HepG2 (cell line): ENCODE results near the gene TBXA2R. TPM values are rescaled to one million over a fixed set of nuclear protein-coding genes. Genes with fewer than 3 reads are reported as not detected.

Experiments
- ARNTL ChIP-seq: sonication (generic); formaldehyde crosslinking; IDR thresholded peaks from 2 replicates; pipeline ENCODE4 v1.4.0; 2020; ENCODE audit warnings: mild to moderate bottlenecking, missing genetic modification reagents
- BCL6 ChIP-seq: IDR thresholded peaks from 2 replicates; pipeline ENCODE4 v1.6.1; 2016; ENCODE audit warnings: missing genetic modification reagents, missing compliant biosample characterization
- CCDC6 ChIP-seq: sonication (generic); formaldehyde crosslinking; IDR thresholded peaks from 2 replicates; pipeline ENCODE4 v1.8.1; 2022; ENCODE audit warnings: mild to moderate bottlenecking, missing genetic modification reagents, moderate library complexity
- GATAD2A ChIP-seq: IDR thresholded peaks from 2 replicates; pipeline ENCODE4 v1.6.1; 2016
- HNF4G ChIP-seq, 2 experiments: sonication (generic) in 1 of 2; formaldehyde crosslinking in 1 of 2; IDR thresholded peaks; 2 replicates each; pipeline versions ENCODE4 v1.4.0 to v1.6.1; 2011 to 2020; ENCODE audit warnings: borderline replicate concordance in 2 of 2, low read depth in 2 of 2, mild to moderate bottlenecking in 2 of 2, low read length in 1 of 2, missing genetic modification reagents in 1 of 2, moderate library complexity in 1 of 2
- JUNB ChIP-seq: sonication (generic); formaldehyde crosslinking; IDR thresholded peaks from 2 replicates; pipeline ENCODE4 v1.8.0; 2022; ENCODE audit warnings: missing genetic modification reagents, mild to moderate bottlenecking, borderline replicate concordance
- MXD4 ChIP-seq: IDR thresholded peaks from 2 replicates; pipeline ENCODE4 v1.6.1; 2016; ENCODE audit warnings: mild to moderate bottlenecking, missing biosample characterization, missing genetic modification reagents
- NFE2L2 ChIP-seq: fragments of 150-350 bp; IDR thresholded peaks from 2 replicates; pipeline ENCODE4 v1.6.1; 2014; ENCODE audit warnings: low read length
- NR2C2 ChIP-seq: sonication (generic); formaldehyde crosslinking; IDR thresholded peaks from 2 replicates; pipeline ENCODE4 v1.4.0; 2020; ENCODE audit warnings: missing genetic modification reagents, mild to moderate bottlenecking, moderate library complexity, borderline replicate concordance
- SMARCE1 ChIP-seq: fragments of 450-650 bp; IDR thresholded peaks from 2 replicates; pipeline ENCODE4 v1.6.1; 2017; ENCODE audit warnings: borderline replicate concordance
- SRY ChIP-seq: sonication (generic); formaldehyde crosslinking; IDR thresholded peaks from 2 replicates; pipeline ENCODE4 v1.8.0; 2022; ENCODE audit warnings: mild to moderate bottlenecking, missing genetic modification reagents
- ZFP36L1 ChIP-seq: sonication (generic); formaldehyde crosslinking; IDR thresholded peaks from 2 replicates; pipeline ENCODE4 v1.8.0; 2022; ENCODE audit warnings: mild to moderate bottlenecking, missing genetic modification reagents, moderate library complexity
- ZFP37 ChIP-seq: sonication (generic); formaldehyde crosslinking; IDR thresholded peaks from 2 replicates; pipeline ENCODE4 v1.4.0; 2020; ENCODE audit warnings: missing genetic modification reagents, borderline replicate concordance
- ZNF101 ChIP-seq: sonication (generic); formaldehyde crosslinking; IDR thresholded peaks from 2 replicates; pipeline ENCODE4 v1.4.0; 2020; ENCODE audit warnings: mild to moderate bottlenecking, low read depth, missing genetic modification reagents, borderline replicate concordance
- ZNF136 ChIP-seq: sonication (generic); formaldehyde crosslinking; IDR thresholded peaks from 2 replicates; pipeline ENCODE4 v1.8.1; 2022; ENCODE audit warnings: low read depth, mild to moderate bottlenecking, moderate library complexity, missing genetic modification reagents
- ZNF230 ChIP-seq: sonication (generic); formaldehyde crosslinking; IDR thresholded peaks from 2 replicates; pipeline ENCODE4 v1.4.0; 2020; ENCODE audit warnings: mild to moderate bottlenecking, missing genetic modification reagents
- ZNF282 ChIP-seq: fragments of 450-650 bp; IDR thresholded peaks from 2 replicates; pipeline ENCODE4 v1.6.1; 2018; ENCODE audit not compliant: partially characterized antibody
- ZNF326 ChIP-seq: sonication (generic); formaldehyde crosslinking; IDR thresholded peaks from 2 replicates; pipeline ENCODE4 v1.4.0; 2020; ENCODE audit warnings: missing genetic modification reagents, borderline replicate concordance
- ZNF709 ChIP-seq: sonication (generic); formaldehyde crosslinking; IDR thresholded peaks from 2 replicates; pipeline ENCODE4 v1.5.0; 2020; ENCODE audit warnings: mild to moderate bottlenecking, missing genetic modification reagents
- ZSCAN29 ChIP-seq: sonication (generic); formaldehyde crosslinking; conservative IDR thresholded peaks from 2 replicates; pipeline ENCODE4 v1.4.0; 2020; ENCODE audit warnings: mild to moderate bottlenecking, missing genetic modification reagents
- polyA plus RNA-seq, 8 experiments: library from polyadenylated mRNA; depleted of rRNA in 3 of 8; stranded (reverse) in 7 of 8; unstranded in 1 of 8; fragments of >200 nt; fragmentation: Illumina TruSeq in 4 of 8; extraction: Trizol in 4 of 8; gene quantifications; 2 replicates each; pipeline versions ENCODE4 v1.2.1 to v1.2.3, GENCODE V29; 2011 to 2016; ENCODE audit warnings: low read depth in 4 of 8, missing spikeins in 1 of 8, mixed read lengths in 1 of 8; ENCODE audit not compliant: insufficient read depth in 1 of 8
- total RNA-seq, 5 experiments: library from RNA; depleted of rRNA; stranded (reverse); fragments of >200 nt; fragmentation: Illumina TruSeq; extraction: Trizol; gene quantifications; 2 replicates each; pipeline ENCODE4 v1.2.3, GENCODE V29; 2016; ENCODE audit warnings: low read depth in 1 of 5
- TF ChIP-seq, protein P1 (sequence below): IDR thresholded peaks from 2 replicates; pipeline ENCODE4 v1.6.1; 2016; ENCODE audit warnings: missing compliant biosample characterization, missing genetic modification reagents, borderline replicate concordance
- TF ChIP-seq, protein P2 (sequence below): sonication (generic); formaldehyde crosslinking; IDR thresholded peaks from 2 replicates; pipeline ENCODE4 v1.4.0; 2020; ENCODE audit warnings: missing genetic modification reagents
- TF ChIP-seq, protein P3 (sequence below): fragments of 450-650 bp; IDR thresholded peaks from 2 replicates; pipeline ENCODE4 v1.6.1; 2016
- TF ChIP-seq, protein P4 (sequence below): sonication (generic); formaldehyde crosslinking; IDR thresholded peaks from 2 replicates; pipeline ENCODE4 v1.4.0; 2020; ENCODE audit warnings: mild to moderate bottlenecking, missing genetic modification reagents
- TF ChIP-seq, protein P5 (sequence below): sonication (generic); formaldehyde crosslinking; IDR thresholded peaks from 2 replicates; pipeline ENCODE4 v1.8.1; 2022; ENCODE audit warnings: mild to moderate bottlenecking, missing genetic modification reagents

The TBXA2R gene
- total and polyA plus RNA-seq, 2 of the 13 experiments (the other 11 are each of a cell fraction or from before 2014, with no cell fraction given): 0.09 TPM; not detected in 1

DNA sequence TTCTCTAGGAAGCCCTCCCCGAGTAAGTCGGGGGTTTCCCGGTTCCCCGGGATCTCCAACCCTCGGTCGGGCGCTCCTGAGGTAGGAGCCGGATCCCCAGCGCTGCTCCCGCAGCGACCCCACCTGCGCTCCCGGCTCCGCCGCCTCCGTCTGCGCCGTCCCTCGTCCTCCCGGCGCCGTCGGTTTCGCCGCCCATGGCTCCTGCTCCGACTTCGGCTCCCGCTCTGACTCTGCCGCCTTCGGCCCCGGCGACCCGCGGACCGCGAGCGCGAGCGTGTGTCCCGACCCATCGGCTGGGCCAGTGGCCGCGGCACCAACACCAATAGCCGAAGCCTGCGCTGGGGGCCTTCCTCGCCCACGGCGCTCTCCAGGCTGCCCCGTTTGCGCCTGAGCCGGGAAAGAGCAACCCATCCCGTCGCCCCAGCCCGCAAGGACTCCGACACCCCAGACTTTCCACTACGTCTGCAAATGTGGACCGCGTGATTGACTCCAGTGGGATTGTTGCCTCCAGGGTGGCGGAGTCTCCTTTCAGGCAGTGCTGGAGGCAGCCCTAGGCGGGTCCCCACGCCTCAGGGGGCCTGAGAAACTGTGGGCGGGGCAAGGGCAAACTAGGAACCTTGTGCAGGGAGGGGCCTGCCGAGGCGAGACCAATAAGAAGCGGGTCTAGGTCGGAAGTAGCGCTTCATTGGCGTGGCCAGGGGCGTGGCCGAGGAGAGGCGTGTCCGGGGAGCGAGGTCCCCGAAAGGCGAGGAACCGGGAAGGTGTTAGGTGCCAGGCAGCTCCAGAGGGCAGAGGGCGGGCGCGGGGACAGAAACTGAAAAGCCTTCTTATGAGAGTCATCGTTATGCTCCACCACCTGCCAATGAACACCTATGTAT is 20.0 kb upstream of the TBXA2R start, which contains the start of gene CACTIN (continued):
- TF ChIP-seq, protein P1, sequence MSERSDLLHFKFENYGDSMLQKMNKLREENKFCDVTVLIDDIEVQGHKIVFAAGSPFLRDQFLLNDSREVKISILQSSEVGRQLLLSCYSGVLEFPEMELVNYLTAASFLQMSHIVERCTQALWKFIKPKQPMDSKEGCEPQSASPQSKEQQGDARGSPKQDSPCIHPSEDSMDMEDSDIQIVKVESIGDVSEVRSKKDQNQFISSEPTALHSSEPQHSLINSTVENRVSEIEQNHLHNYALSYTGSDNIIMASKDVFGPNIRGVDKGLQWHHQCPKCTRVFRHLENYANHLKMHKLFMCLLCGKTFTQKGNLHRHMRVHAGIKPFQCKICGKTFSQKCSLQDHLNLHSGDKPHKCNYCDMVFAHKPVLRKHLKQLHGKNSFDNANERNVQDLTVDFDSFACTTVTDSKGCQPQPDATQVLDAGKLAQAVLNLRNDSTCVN (CRISPR knock-in tag): peak; percentile 44; the same call in 1 of the 2 replicates
- peak; percentile 85 for TF ChIP-seq SRY (CRISPR knock-in tag)
- peak; percentile 53 for TF ChIP-seq GATAD2A (CRISPR knock-in tag)
- TF ChIP-seq, protein P2, sequence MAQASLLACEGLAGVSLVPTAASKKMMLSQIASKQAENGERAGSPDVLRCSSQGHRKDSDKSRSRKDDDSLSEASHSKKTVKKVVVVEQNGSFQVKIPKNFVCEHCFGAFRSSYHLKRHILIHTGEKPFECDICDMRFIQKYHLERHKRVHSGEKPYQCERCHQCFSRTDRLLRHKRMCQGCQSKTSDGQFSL: no peak
- peak; percentile 84; the same call in 1 of the 2 replicates for TF ChIP-seq NR2C2 (CRISPR knock-in tag)
- 0 out of 2 replicates have a peak, but pooled peaks have one; percentile 34 for TF ChIP-seq ZNF230 (CRISPR knock-in tag)
- TF ChIP-seq BCL6 (CRISPR knock-in tag): peak; percentile 30; the same call in 1 of the 2 replicates
- TF ChIP-seq, protein P3, sequence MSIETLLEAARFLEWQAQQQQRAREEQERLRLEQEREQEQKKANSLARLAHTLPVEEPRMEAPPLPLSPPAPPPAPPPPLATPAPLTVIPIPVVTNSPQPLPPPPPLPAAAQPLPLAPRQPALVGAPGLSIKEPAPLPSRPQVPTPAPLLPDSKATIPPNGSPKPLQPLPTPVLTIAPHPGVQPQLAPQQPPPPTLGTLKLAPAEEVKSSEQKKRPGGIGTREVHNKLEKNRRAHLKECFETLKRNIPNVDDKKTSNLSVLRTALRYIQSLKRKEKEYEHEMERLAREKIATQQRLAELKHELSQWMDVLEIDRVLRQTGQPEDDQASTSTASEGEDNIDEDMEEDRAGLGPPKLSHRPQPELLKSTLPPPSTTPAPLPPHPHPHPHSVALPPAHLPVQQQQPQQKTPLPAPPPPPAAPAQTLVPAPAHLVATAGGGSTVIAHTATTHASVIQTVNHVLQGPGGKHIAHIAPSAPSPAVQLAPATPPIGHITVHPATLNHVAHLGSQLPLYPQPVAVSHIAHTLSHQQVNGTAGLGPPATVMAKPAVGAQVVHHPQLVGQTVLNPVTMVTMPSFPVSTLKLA: peak; percentile 53; the same call in 1 of the 2 replicates
- peak; percentile 75 for TF ChIP-seq ZNF709
- TF ChIP-seq ZSCAN29: 0 out of 2 replicates have a peak, but pooled peaks have one; percentile 39
- TF ChIP-seq MXD4: peak; percentile 90
- TF ChIP-seq NFE2L2: no peak
- TF ChIP-seq ZFP37 (CRISPR knock-in tag): peak; percentile 26; the same call in 1 of the 2 replicates
- TF ChIP-seq ZNF326 (CRISPR knock-in tag): no peak
- TF ChIP-seq ZNF101 (CRISPR knock-in tag): no peak
- TF ChIP-seq ZFP36L1: 0 out of 2 replicates have a peak, but pooled peaks have one; percentile 24
- TF ChIP-seq ZNF136 (CRISPR knock-in tag): no peak
- TF ChIP-seq, protein P4, sequence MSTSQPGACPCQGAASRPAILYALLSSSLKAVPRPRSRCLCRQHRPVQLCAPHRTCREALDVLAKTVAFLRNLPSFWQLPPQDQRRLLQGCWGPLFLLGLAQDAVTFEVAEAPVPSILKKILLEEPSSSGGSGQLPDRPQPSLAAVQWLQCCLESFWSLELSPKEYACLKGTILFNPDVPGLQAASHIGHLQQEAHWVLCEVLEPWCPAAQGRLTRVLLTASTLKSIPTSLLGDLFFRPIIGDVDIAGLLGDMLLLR: no peak; the same call in 1 of the 2 replicates
- no peak for TF ChIP-seq HNF4G (IDR thresholded peaks at IDR 0.05; ENCODE audit: borderline replicate concordance, low read depth, low read length)
- 0 out of 2 replicates have a peak, but pooled peaks have one; percentile 33 for TF ChIP-seq HNF4G (CRISPR knock-in tag; IDR thresholded peaks at IDR 0.05; ENCODE audit: borderline replicate concordance, low read depth)
- 0 out of 2 replicates have a peak, but pooled peaks have one; percentile 40 for TF ChIP-seq ARNTL
- TF ChIP-seq JUNB (CRISPR knock-in tag): no peak; the same call in 1 of the 2 replicates
- no peak for TF ChIP-seq SMARCE1
- no peak for TF ChIP-seq ZNF282
- TF ChIP-seq CCDC6 (CRISPR knock-in tag): no peak
- TF ChIP-seq, protein P5, sequence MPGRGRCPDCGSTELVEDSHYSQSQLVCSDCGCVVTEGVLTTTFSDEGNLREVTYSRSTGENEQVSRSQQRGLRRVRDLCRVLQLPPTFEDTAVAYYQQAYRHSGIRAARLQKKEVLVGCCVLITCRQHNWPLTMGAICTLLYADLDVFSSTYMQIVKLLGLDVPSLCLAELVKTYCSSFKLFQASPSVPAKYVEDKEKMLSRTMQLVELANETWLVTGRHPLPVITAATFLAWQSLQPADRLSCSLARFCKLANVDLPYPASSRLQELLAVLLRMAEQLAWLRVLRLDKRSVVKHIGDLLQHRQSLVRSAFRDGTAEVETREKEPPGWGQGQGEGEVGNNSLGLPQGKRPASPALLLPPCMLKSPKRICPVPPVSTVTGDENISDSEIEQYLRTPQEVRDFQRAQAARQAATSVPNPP (CRISPR knock-in tag): peak; percentile 56; the same call in 1 of the 2 replicates
